Caco-2 (cell line): ENCODE measurements around the gene CACTIN. TPM values are rescaled to one million over a fixed set of nuclear protein-coding genes. Genes with fewer than 3 reads are reported as not detected.

Experiments used
- BruUV-seq: library from RNA; stranded (reverse); fragments of 400-500 nt; replicated peaks from 2 replicates; lab custom pipeline; 2021; lab: Mats Ljungman, UMichigan
- CTCF ChIA-PET: fragments of 300-600 bp; sonication (Branson Sonifier 250); formaldehyde crosslinking; loops from one replicate; lab custom pipeline; 2022; ENCODE audit warnings: antibody characterized with exemption; lab: Charles Lee
- POLR2A ChIA-PET: fragments of 300-600 bp; sonication (Branson Sonifier 250); formaldehyde crosslinking; loops from one replicate; lab custom pipeline; 2022; ENCODE audit warnings: antibody characterized with exemption; lab: Charles Lee
- DNase-seq, 2 experiments: peaks; one replicate each; pipeline versions ENCODE4 v3.0.0 to v3.0.0-alpha.2; 2020 to 2022
- H3K27me3 ChIP-seq: replicated peaks from 2 replicates; pipeline ENCODE4 v1.6.0; 2011; ENCODE audit warnings: low read length; ENCODE audit not compliant: control insufficient read depth, insufficient read depth
- H3K36me3 ChIP-seq: 2 replicates; pipeline ENCODE4 v1.5.1; 2011; ENCODE audit warnings: low read length; ENCODE audit not compliant: control insufficient read depth, insufficient read depth
- H3K4me1 ChIP-seq: fragments of 250-450 bp; sonication (Bioruptor Pico); 2 replicates; pipeline ENCODE4 v1.5.1; 2020; ENCODE audit warnings: mild to moderate bottlenecking
- H3K4me3 ChIP-seq: 2 replicates; pipeline ENCODE4 v1.5.1; 2011; ENCODE audit warnings: low read depth, mild to moderate bottlenecking, control low read depth, low read length
- H3K9me3 ChIP-seq: fragments of 250-450 bp; sonication (Bioruptor Pico); 2 replicates; pipeline ENCODE4 v1.5.1; 2020; ENCODE audit warnings: mild to moderate bottlenecking, moderate library complexity
- H3K27ac Mint-ChIP-seq: one replicate; pipeline ENCODE4 v1.8.0; 2022; ENCODE audit warnings: mixed read lengths; ENCODE audit not compliant: unreplicated experiment
- H3K27me3 Mint-ChIP-seq: one replicate; pipeline ENCODE4 v1.8.0; 2022; ENCODE audit warnings: mixed read lengths; ENCODE audit not compliant: insufficient read depth, unreplicated experiment
- H3K36me3 Mint-ChIP-seq: one replicate; pipeline ENCODE4 v1.8.0; 2022; ENCODE audit warnings: mild to moderate bottlenecking, mixed read lengths; ENCODE audit not compliant: insufficient read depth, unreplicated experiment
- H3K4me1 Mint-ChIP-seq: one replicate; pipeline ENCODE4 v1.8.0; 2022; ENCODE audit warnings: low read depth, mixed read lengths; ENCODE audit not compliant: unreplicated experiment
- H3K4me3 Mint-ChIP-seq: one replicate; pipeline ENCODE4 v1.8.0; 2022; ENCODE audit warnings: mild to moderate bottlenecking, moderate library complexity, mixed read lengths; ENCODE audit not compliant: unreplicated experiment
- H3K9me3 Mint-ChIP-seq: one replicate; pipeline ENCODE4 v1.8.0; 2022; ENCODE audit warnings: mixed read lengths; ENCODE audit not compliant: unreplicated experiment
- intact Hi-C: fragments of 100-400 bp; cut with micrococcal nuclease; formaldehyde crosslinking; loops from one replicate; pipeline ENCODE4 v1.10.0; 2022; ENCODE audit not compliant: unreplicated experiment
- total RNA-seq: library from RNA; stranded (reverse); gene quantifications from 2 replicates; pipeline ENCODE4 v1.2.3, GENCODE V29; 2022
- TF ChIP-seq, protein P1 (sequence below), 2 experiments: fragments of 200-600 bp in 1 of 2; IDR thresholded peaks; 1 replicate in 1 of 2; 2 replicates in 1 of 2; pipeline versions ENCODE4 v1.5.1 to v1.8.0; 2011 to 2022; ENCODE audit warnings: antibody characterized with exemption in 1 of 2, control low read depth in 1 of 2, inconsistent platforms in 1 of 2, low read depth in 1 of 2, low read length in 1 of 2, mild to moderate bottlenecking in 1 of 2, moderate library complexity in 1 of 2; ENCODE audit not compliant: insufficient read depth in 1 of 2, severe bottlenecking in 1 of 2, unreplicated experiment in 1 of 2

The CACTIN gene
- total RNA-seq, 1 experiment from 2014 or later: 33.9 TPM

DNA sequence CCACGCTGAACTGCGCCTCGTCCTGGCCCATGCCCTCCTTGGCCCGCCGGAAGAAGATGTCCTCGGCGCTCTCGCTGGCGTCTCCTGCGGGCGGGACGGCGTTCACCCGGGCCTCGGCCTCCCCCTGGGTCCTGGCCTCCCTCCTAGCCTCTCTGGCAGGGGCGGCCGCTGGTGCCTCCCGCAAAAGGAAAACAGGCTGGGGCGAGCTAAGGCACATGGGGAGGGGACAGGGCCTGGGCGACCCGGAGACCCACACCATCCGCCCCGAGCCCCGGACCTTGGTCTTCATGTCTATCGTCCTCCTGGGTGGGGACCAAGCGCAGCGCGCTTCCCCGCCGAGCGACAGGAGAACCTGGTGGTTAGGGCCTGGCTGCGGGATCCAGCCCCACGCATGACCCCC, 14.3 kb downstream of the CACTIN start:
- H3K9me3 Mint-ChIP-seq: no peaks in the 10 kb centered on the region
- H3K4me3 ChIP-seq: no peak overlapping the region
- H3K36me3 Mint-ChIP-seq: peaks cover 6% of the 10 kb centered on the region
- no TSS peak for BruUV-seq
- ChIA-PET CTCF (no interaction called here), POLR2A (no interaction called here)
- TF ChIP-seq, protein P1, sequence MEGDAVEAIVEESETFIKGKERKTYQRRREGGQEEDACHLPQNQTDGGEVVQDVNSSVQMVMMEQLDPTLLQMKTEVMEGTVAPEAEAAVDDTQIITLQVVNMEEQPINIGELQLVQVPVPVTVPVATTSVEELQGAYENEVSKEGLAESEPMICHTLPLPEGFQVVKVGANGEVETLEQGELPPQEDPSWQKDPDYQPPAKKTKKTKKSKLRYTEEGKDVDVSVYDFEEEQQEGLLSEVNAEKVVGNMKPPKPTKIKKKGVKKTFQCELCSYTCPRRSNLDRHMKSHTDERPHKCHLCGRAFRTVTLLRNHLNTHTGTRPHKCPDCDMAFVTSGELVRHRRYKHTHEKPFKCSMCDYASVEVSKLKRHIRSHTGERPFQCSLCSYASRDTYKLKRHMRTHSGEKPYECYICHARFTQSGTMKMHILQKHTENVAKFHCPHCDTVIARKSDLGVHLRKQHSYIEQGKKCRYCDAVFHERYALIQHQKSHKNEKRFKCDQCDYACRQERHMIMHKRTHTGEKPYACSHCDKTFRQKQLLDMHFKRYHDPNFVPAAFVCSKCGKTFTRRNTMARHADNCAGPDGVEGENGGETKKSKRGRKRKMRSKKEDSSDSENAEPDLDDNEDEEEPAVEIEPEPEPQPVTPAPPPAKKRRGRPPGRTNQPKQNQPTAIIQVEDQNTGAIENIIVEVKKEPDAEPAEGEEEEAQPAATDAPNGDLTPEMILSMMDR (IDR thresholded peaks at IDR 0.05; ENCODE audit: insufficient read depth in 1 of 2, low read depth in 1 of 2, low read length in 1 of 2, severe bottlenecking in 1 of 2, unreplicated experiment in 1 of 2): no peak
- intact Hi-C loops: no loop called here
- DNase-seq: no peak
- no peaks in the 10 kb centered on the region for H3K4me1 ChIP-seq
- H3K27ac Mint-ChIP-seq: no peak overlapping the region
- no peak overlapping the region for H3K4me3 Mint-ChIP-seq
- H3K9me3 ChIP-seq: no peaks in the 10 kb centered on the region
- no peaks in the 10 kb centered on the region for H3K27me3 ChIP-seq
- no peaks in the 10 kb centered on the region for H3K27me3 Mint-ChIP-seq
- H3K4me1 Mint-ChIP-seq: no peaks in the 10 kb centered on the region
- no peaks in the 10 kb centered on the region for H3K36me3 ChIP-seq

GRCh38 chr19:3611841-3612240, 14.7 kb downstream of the CACTIN start:
- POLR2A ChIA-PET: no interaction called here
- H3K36me3 Mint-ChIP-seq: peaks cover 6% of the 10 kb centered on the region
- intact Hi-C loops: no loop called here
- no peak overlapping the region for H3K4me3 Mint-ChIP-seq
- TF ChIP-seq, protein P1 (IDR thresholded peaks at IDR 0.05; ENCODE audit: insufficient read depth in 1 of 2, low read depth in 1 of 2, low read length in 1 of 2, severe bottlenecking in 1 of 2, unreplicated experiment in 1 of 2): no peak
- Histone ChIP-seq H3K4me3 (no peak overlapping the region), H3K9me3 (no peaks in the 10 kb centered on the region), H3K4me1 (no peaks in the 10 kb centered on the region), H3K36me3 (no peaks in the 10 kb centered on the region), H3K27me3 (no peaks in the 10 kb centered on the region)
- no TSS peak for BruUV-seq
- no peaks in the 10 kb centered on the region for H3K4me1 Mint-ChIP-seq
- H3K27ac Mint-ChIP-seq: no peak overlapping the region
- no peak for DNase-seq
- no peaks in the 10 kb centered on the region for H3K9me3 Mint-ChIP-seq
- CTCF ChIA-PET: no interaction called here
- H3K27me3 Mint-ChIP-seq: no peaks in the 10 kb centered on the region

GRCh38 chr19:3610745-3611717, 15.6 kb downstream of the CACTIN start:
- TF ChIP-seq, protein P1 (IDR thresholded peaks at IDR 0.05; ENCODE audit: insufficient read depth in 1 of 2, low read depth in 1 of 2, low read length in 1 of 2, severe bottlenecking in 1 of 2, unreplicated experiment in 1 of 2): no peak
- no peak for DNase-seq
- H3K4me3 ChIP-seq: no peak overlapping the region
- intact Hi-C loops: no loop called here
- H3K36me3 ChIP-seq: no peaks in the 10 kb centered on the region
- Mint-ChIP-seq H3K9me3 (no peaks in the 10 kb centered on the region), H3K4me1 (no peaks in the 10 kb centered on the region), H3K27ac (no peak overlapping the region), H3K4me3 (no peak overlapping the region), H3K27me3 (no peaks in the 10 kb centered on the region), H3K36me3 (peaks cover 6% of the 10 kb centered on the region)
- no TSS peak for BruUV-seq
- H3K4me1 ChIP-seq: no peaks in the 10 kb centered on the region
- CTCF ChIA-PET: no interaction called here
- POLR2A ChIA-PET: no interaction called here
- no peaks in the 10 kb centered on the region for H3K9me3 ChIP-seq
- no peaks in the 10 kb centered on the region for H3K27me3 ChIP-seq
